GM18511 (cell line): Measurements from ENCODE around the gene SLC5A2.
A peak's percentile ranks its signal among the peaks of the same experiment; 100 is the strongest.
"Not testable (repeated sequence)": the region's sequence is repeated elsewhere in the genome, so short reads cannot be mapped to it uniquely, and the experiment has no call there.

Source experiments
- ATAC-seq: cut with Tn5 transposase; IDR thresholded peaks from one replicate; pipeline ENCODE4 v1.9.1; 2021; ENCODE audit warnings: mild to moderate bottlenecking, moderate library complexity; ENCODE audit not compliant: unreplicated experiment

The SLC5A2 gene

DNA sequence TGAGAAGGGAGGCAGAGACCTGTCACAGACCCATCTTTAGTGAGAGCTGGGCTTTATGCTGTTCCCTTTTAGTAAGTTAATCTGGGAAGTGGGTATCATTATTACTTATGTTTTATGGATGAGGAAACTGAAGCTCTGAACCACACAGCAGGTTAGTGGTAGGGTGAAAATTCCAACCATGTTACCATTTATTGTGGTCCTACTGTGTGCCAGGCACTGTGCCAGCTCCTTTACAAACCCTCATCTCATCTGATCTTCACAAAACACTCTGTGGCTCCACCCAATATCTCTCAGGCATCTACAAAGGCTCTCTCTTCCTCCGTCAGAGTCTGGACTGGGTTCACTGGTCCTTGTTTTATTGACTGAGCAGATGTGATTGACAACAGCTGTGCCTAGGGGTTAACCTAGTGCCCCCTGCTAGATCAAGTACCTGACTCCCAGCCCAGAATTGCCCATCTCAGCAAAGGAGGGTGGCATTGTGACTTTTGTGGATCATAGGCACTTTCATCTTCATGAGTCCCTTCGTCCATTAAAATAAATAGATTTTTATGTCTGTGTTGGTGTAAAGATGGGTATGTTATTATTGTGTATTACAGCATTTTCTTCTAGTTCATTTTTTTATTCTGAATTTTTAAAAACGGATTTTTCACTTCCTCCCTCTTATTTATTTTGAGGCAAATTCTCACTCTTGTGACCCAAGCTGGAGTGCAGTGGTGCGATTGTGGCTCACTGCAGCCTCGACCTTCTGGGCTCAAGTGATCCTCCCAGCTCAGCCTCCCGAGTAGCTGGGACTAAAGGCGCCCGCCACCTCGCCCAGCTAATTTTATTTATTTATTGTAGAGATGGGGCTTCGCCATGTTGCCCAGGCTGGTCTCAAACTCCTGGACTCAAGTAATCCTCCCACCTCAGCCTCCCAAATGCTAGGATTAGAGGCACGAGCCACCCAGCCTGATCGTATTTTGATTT is 7.9 kb upstream of the SLC5A2 start:
- ATAC-seq, result no peak

DNA sequence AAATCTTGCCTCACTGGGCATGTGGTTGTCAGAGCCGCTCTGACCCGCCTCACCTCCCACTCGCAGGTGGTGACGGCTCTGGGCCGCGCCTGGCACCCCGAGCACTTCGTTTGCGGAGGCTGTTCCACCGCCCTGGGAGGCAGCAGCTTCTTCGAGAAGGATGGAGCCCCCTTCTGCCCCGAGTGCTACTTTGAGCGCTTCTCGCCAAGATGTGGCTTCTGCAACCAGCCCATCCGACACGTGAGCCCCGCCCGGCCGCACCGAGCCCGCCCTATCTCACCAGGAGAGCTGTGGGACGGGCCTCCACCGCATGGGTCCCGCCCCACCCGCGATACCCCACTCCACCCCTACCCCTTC is 7.0 kb upstream of the SLC5A2 start:
- ATAC-seq, result no peak

DNA sequence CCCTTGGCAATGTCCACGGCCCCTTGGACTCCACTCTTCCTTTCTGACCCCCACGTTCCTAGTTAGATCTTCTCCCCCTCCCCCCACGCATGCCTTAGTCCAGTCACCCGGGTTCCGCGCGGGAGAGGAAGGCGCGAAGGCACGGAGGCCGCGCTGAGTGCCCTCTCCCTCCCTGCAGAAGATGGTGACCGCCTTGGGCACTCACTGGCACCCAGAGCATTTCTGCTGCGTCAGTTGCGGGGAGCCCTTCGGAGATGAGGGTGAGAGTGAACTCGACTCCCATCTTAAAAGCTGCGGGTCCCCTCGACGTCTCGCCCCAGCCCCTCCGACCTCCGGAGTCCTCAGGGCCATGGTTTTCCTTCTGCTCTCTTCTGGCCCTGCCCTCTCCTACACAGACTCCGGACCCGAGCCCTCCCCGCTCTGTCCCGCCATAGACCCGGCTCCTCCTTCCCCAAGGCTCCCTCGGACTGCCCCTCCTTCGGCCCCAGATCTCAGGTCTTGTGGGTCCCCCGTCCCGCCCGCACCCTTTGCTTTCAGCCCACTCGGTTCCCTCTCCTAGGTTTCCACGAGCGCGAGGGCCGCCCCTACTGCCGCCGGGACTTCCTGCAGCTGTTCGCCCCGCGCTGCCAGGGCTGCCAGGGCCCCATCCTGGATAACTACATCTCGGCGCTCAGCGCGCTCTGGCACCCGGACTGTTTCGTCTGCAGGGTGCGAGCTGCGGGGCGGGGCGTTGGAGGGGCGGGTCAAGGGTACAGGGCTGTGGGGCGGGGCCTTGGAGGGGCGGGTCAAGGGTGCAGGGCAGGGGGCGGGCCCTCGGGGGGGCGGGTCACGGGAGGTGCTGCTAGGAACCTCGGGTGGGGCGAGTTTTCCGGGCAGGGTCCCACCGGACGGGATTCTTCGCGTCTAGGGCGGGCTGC is 6.4 kb upstream of the SLC5A2 start:
- ATAC-seq, result peak; percentile 67

DNA sequence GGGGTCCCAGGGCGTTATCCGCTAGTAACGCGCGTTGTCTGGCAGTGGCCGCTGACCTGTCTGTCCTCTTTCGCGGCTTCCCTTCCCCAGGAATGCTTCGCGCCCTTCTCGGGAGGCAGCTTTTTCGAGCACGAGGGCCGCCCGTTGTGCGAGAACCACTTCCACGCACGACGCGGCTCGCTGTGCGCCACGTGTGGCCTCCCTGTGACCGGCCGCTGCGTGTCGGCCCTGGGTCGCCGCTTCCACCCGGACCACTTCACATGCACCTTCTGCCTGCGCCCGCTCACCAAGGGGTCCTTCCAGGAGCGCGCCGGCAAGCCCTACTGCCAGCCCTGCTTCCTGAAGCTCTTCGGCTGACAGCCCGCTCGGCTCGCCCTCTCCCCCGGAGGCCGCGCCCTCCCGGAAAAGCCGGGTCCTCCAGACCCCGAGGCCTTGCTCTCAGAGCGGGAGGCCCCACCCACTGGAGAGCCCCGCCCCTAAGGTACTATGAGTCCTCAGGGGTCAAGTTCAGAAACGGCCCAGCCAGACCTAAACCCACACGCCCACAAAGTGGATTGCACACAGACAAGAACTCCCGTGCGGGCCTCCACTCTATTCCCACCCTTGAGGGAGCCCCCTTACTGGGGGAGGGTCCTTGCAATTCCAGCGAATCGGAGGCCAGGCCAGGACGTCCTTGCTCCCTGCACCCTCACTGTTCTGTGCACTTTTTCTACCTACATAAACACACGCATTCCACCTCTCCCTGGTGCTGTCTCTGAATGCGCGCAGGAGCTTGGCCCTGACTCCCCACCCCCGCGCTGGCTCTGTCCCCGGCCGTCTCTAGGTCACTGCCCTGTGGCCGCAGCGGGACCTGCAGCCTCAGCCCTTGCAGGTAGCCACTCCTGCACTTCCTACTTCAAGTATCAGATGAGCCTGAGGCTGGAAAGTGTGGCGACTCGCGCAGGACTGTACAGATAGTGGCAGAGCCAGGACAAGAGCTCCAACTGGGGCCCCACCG is 5.4 kb upstream of the SLC5A2 start:
- peak; percentile 32 for ATAC-seq

DNA sequence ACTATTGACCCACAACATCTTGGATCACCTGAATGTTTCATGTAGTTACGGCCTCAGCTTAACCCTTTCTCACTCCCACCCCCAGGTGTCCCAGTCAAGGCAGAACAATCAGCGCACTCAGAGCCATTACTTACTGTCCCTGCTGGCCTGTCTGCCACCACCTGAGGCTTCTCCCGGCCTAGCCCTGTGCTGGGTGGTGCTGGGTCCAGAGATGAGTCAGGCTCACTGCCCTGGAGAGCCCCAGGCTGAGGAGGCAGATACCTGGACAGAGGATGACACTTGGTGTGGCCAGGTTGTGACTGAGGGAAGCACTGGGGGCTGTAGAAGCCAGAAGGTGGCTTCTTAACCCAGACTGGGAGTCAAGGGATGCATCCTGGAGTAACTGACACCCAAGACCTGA is 4.0 kb upstream of the SLC5A2 start:
- ATAC-seq, result no peak

DNA sequence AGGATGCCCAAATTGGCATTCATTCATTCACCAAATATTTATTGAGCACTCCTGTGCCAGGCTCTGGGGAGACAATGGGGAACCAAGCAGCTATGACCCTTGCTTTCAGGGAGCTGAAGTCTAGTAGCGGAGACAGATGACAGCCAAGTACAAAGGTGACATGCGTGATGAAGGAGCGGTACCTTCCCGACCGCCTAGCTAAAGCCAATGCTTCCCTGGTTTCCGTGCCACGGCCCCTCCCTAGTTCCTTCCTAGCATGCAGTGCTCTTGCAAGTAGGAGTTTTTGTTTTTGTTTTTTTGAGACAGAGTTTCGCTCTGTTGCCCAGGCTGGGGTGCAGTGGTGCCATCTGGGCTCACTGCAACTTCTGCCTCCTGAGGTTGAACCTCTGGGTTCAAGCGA is 3.2 kb upstream of the SLC5A2 start:
- ATAC-seq, result no peak

DNA sequence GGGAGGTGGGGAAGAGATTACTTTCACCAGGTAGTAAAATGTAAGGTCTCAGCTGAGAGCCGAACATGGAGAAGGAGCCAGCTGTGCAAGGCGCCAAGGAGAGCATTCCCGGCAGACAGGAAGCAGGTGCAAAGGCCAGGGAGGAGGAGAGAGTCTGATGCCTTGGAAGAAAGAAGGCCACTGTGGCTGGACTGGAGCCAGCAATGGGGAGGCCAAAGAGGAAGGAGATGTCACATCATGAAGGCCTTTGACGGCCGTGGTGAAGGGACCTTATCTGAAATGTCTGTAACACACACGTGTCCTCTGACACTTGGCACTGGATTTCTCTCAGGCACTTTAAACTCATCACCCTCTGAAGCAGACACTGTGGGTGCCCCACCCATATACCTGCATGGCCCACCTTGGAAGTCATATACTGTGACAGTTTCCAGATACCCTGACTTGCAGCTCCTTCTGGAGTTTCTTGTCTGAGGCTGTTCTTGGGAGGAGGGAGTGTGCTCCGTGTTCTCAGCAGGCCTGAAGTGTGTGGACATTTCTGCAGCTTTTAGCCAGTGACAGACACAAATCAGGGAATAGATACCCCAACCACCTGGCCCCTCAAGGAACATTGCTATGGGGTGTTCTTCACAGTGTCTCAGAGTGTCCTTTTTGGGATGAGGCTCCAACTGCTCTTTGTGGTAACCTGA is 1.9 kb upstream of the SLC5A2 start:
- ATAC-seq, result no peak

DNA sequence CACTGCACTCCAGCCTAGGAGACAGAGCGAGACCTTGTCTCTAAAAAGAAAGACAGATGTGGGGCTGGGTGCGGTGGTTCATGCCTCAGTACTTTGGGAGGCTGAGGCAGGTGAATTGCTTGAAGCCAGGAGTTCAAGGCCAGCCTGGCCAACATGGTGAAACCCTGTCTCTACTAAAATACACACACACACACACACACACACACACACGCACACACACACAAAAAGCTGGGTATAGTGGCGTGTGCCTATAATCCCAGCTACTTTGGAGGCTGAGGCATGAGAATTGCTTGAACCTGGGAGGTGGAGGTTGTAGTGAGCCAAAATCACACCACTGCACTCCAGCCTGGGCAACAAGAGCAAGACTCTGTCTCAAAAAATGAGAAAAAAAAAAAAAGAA is 1.1 kb downstream of the SLC5A2 start:
- not testable (repeated sequence) for ATAC-seq

DNA sequence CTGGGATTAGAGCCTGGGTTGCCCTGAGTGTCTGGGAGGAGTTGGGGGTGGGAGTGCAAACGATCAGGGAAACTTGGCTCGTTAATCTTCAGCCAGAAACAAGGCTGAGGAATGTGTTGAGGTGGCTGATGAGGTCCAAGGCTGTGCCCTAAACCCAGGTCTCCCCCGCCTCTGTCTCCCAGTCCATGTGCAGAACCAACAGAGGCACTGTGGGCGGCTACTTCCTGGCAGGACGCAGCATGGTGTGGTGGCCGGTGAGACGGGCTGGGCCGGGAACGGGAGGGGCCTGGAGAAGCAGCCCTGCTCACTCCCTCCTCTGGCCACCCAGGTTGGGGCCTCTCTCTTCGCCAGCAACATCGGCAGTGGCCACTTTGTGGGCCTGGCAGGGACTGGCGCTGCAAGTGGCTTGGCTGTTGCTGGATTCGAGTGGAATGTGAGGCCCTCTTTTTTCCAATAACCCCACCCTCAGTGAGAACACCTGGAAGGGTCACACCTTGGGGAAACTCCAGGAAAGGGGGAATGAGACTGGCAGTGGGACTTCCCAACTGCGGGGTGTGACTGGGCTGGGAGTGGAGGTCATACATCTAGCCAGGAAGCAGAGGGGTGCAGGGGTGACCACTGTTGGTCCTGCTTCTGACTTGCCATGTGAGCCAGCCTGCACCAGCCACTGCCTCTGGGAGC is 1.7 kb downstream of the SLC5A2 start:
- no peak for ATAC-seq

DNA sequence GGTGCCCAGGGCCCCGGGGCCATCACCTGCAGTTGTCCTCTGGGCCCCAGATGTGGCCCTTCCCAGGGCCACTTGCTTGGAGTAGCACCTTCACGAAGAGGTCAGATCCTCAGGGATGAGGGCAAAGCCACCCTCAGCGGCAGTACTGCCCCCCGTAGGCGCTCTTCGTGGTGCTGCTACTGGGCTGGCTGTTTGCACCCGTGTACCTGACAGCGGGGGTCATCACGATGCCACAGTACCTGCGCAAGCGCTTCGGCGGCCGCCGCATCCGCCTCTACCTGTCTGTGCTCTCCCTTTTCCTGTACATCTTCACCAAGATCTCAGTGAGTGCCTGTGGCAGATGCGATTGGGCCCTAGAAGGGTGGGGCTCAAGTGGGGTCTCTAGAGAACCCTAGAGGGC is 2.6 kb downstream of the SLC5A2 start:
- ATAC-seq, result no peak

DNA sequence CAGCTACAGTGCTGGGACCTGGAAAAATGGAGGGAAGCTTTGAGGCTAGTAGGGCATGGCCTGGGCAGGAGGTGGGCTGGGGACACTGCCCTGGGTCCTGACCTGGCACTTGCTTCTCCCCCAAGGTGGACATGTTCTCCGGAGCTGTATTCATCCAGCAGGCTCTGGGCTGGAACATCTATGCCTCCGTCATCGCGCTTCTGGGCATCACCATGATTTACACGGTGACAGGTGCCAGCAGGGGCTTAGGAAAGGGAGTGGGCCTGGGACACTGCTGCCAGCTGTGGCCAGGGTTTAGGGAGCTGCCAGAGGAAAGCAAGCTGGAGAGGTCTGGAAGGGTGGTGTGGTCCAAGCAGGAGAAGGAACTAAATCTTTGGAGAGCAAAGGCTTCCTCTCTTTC is 3.1 kb downstream of the SLC5A2 start:
- no peak for ATAC-seq

DNA sequence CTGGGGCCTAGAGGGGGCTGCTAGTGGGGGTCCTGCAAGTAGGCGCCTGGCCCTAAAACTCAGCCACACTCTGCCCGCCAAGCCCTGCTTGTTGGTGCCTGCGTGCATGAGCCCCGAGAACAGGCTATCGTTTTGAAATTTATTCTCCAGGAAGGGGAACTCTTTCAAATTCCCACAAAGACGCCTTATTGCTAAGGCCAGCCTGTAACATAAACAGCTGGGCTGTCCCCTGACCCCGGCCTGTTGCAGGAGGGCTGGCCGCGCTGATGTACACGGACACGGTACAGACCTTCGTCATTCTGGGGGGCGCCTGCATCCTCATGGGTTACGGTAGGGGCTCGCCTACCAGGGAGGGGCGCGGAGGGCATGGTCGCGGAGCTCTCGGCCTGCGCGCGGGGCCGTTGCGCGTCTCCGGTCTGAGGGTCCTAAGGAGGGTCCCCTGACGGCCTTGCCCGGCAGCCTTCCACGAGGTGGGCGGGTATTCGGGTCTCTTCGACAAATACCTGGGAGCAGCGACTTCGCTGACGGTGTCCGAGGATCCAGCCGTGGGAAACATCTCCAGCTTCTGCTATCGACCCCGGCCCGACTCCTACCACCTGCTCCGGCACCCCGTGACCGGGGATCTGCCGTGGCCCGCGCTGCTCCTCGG is 4.3 kb downstream of the SLC5A2 start:
- peak; percentile 3 for ATAC-seq

DNA sequence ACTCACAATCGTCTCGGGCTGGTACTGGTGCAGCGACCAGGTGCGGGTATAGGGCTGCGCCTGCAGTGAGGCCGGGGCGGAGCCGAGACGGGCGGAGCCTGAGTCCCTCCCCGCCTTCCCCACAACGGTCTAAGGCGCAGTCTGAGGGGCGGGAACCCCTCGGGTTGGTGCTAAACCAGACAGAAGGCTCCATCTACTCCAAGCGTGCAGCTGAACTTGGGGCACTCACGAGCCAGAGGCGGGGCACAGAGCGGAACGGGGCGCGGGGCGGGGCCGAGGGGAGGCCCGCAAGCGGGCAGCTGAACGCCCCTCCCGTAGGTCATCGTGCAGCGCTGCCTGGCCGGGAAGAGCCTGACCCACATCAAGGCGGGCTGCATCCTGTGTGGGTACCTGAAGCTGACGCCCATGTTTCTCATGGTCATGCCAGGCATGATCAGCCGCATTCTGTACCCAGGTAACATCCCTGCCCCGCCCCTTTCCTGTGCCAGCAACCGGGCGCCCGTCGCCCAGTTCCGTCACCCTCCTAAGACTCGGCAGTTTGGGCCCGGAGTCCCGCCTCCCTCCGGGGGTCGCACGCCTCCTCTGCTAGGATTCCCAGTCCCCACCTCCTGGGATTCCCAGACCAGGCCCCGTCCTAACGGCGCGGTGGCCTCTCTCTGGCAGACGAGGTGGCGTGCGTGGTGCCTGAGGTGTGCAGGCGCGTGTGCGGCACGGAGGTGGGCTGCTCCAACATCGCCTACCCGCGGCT is 5.0 kb downstream of the SLC5A2 start:
- peak; percentile 85 for ATAC-seq

DNA sequence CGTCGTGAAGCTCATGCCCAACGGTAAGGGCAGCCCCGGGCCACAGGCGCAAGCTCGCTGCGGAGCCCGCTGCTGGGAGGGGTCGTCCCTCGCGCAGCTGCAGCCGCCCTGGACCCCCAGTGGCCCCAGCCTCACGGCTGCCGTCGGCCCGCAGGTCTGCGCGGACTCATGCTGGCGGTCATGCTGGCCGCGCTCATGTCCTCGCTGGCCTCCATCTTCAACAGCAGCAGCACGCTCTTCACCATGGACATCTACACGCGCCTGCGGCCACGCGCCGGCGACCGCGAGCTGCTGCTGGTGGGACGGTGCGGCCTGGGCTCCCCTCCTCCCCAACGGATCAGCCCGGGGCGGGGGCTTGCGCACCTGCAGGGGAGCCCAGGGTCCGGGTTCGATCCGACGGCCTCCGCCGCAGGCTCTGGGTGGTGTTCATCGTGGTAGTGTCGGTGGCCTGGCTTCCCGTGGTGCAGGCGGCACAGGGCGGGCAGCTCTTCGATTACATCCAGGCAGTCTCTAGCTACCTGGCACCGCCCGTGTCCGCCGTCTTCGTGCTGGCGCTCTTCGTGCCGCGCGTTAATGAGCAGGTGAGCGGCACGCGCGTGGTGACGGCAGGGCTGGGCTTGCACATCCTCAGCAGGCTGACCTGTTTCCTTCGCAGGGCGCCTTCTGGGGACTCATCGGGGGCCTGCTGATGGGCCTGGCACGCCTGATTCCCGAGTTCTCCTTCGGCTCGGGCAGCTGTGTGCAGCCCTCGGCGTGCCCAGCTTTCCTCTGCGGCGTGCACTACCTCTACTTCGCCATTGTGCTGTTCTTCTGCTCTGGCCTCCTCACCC is 5.8 kb downstream of the SLC5A2 start:
- no peak for ATAC-seq

DNA sequence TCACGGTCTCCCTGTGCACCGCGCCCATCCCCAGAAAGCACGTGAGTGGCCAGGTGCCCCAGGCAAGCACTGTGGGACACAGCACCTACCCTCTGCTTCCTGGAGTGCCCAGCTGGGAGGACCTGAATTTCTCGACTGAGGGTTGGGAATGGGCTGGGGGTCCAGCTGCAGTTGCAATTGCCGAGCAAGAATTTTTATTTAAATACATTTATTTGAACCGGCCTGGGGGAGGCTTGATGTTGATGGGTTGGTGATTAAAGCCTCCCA is 6.3 kb downstream of the SLC5A2 start:
- ATAC-seq, result no peak

DNA sequence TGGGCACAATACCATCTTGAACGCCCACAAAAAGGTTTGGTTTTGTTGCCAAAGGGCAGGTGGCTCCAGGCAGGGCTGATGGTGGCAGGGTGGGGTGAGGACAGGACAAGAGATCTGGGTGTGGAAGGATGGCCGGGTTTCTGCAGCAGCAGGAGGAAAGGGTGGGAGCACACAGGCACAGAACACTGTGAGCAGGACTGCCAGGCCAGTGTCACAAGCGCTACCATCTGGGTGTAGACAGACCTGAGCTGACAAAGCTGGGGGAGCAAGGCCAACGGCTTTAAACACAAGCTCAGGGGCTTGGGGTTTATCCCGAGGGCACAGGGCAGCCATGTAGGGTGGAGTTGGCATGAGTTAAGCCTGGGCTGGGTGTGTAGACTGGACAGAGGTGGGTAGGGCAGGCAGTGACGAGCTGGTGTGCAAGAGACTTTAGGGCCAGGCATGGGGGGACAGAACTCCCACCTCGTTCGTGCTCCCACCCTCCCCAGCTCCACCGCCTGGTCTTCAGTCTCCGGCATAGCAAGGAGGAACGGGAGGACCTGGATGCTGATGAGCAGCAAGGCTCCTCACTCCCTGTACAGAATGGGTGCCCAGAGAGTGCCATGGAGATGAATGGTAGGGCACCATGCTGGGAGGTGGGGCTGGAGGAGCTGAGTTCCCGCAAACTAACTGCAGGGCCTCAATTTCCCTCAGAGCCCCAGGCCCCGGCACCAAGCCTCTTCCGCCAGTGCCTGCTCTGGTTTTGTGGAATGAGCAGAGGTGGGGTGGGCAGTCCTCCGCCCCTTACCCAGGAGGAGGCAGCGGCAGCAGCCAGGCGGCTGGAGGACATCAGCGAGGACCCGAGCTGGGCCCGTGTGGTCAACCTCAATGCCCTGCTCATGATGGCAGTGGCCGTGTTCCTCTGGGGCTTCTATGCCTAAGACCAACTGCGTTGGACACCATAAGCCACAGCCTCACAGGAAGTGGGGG is 7.0 kb downstream of the SLC5A2 start:
- no peak for ATAC-seq
